HepG2 (cell line): Measurements from ENCODE around the gene AXIN1. TPM values are rescaled to one million over a fixed set of nuclear protein-coding genes. Genes with fewer than 3 reads are reported as not detected.

Experiments
- ARNTL ChIP-seq: sonication (generic); formaldehyde crosslinking; IDR thresholded peaks from 2 replicates; pipeline ENCODE4 v1.4.0; 2020; ENCODE audit warnings: mild to moderate bottlenecking, missing genetic modification reagents
- CHCHD3 ChIP-seq: sonication (generic); formaldehyde crosslinking; IDR thresholded peaks from 2 replicates; pipeline ENCODE4 v1.8.0; 2022; ENCODE audit warnings: mild to moderate bottlenecking, missing genetic modification reagents, moderate library complexity
- DMAP1 ChIP-seq: IDR thresholded peaks from 2 replicates; pipeline ENCODE4 v1.6.1; 2016
- ELF4 ChIP-seq: sonication (generic); formaldehyde crosslinking; IDR thresholded peaks from 2 replicates; pipeline ENCODE4 v1.5.0; 2020; ENCODE audit warnings: missing genetic modification reagents, mild to moderate bottlenecking, moderate library complexity, borderline replicate concordance
- HIVEP1 ChIP-seq: sonication (generic); formaldehyde crosslinking; IDR thresholded peaks from 2 replicates; pipeline ENCODE4 v1.4.0; 2020; ENCODE audit warnings: mild to moderate bottlenecking, missing genetic modification reagents
- KAT8 ChIP-seq: IDR thresholded peaks from 2 replicates; pipeline ENCODE4 v1.6.1; 2016; ENCODE audit warnings: missing genetic modification reagents, missing compliant biosample characterization
- KMT2A ChIP-seq: sonication (generic); formaldehyde crosslinking; IDR thresholded peaks from 2 replicates; pipeline ENCODE4 v1.4.0; 2020; ENCODE audit warnings: missing genetic modification reagents
- NR3C1 ChIP-seq: sonication (generic); formaldehyde crosslinking; IDR thresholded peaks from 2 replicates; pipeline ENCODE4 v1.4.0; 2020; ENCODE audit warnings: missing genetic modification reagents
- XRCC5 ChIP-seq: fragments of 200-400 bp; formaldehyde crosslinking; optimal IDR thresholded peaks from 2 replicates; pipeline ENCODE3; 2017; ENCODE audit warnings: mild to moderate bottlenecking, low read length
- ZBTB38 ChIP-seq: sonication (generic); formaldehyde crosslinking; IDR thresholded peaks from 2 replicates; pipeline ENCODE4 v1.5.1; 2020; ENCODE audit warnings: mild to moderate bottlenecking, missing genetic modification reagents
- ZMAT3 ChIP-seq: sonication (generic); formaldehyde crosslinking; conservative IDR thresholded peaks from 2 replicates; pipeline ENCODE4 v1.7.0; 2021; ENCODE audit warnings: missing genetic modification reagents
- ZNF317 ChIP-seq: sonication (generic); formaldehyde crosslinking; IDR thresholded peaks from 2 replicates; pipeline ENCODE4 v1.5.0; 2020; ENCODE audit warnings: mild to moderate bottlenecking, missing genetic modification reagents
- ZNF33A ChIP-seq: sonication (generic); formaldehyde crosslinking; IDR thresholded peaks from 2 replicates; pipeline ENCODE4 v1.5.1; 2020; ENCODE audit warnings: missing genetic modification reagents, mild to moderate bottlenecking, moderate library complexity, borderline replicate concordance
- ZNF543 ChIP-seq: sonication (generic); formaldehyde crosslinking; IDR thresholded peaks from 2 replicates; pipeline ENCODE4 v1.4.0; 2020; ENCODE audit warnings: mild to moderate bottlenecking, missing genetic modification reagents
- ZNF781 ChIP-seq: sonication (generic); formaldehyde crosslinking; IDR thresholded peaks from 2 replicates; pipeline ENCODE4 v1.5.1; 2020; ENCODE audit warnings: borderline replicate concordance, mild to moderate bottlenecking, missing genetic modification reagents; ENCODE audit errors: not compliant biosample characterization
- polyA plus RNA-seq, 8 experiments: library from polyadenylated mRNA; depleted of rRNA in 3 of 8; stranded (reverse) in 7 of 8; unstranded in 1 of 8; fragments of >200 nt; fragmentation: Illumina TruSeq in 4 of 8; extraction: Trizol in 4 of 8; gene quantifications; 2 replicates each; pipeline versions ENCODE4 v1.2.1 to v1.2.3, GENCODE V29; 2011 to 2016; ENCODE audit warnings: low read depth in 4 of 8, missing spikeins in 1 of 8, mixed read lengths in 1 of 8; ENCODE audit not compliant: insufficient read depth in 1 of 8
- total RNA-seq, 5 experiments: library from RNA; depleted of rRNA; stranded (reverse); fragments of >200 nt; fragmentation: Illumina TruSeq; extraction: Trizol; gene quantifications; 2 replicates each; pipeline ENCODE4 v1.2.3, GENCODE V29; 2016; ENCODE audit warnings: low read depth in 1 of 5
- TF ChIP-seq, protein P1 (sequence below): sonication (generic); formaldehyde crosslinking; IDR thresholded peaks from 2 replicates; pipeline ENCODE4 v1.5.0; 2020; ENCODE audit warnings: mild to moderate bottlenecking, missing genetic modification reagents, borderline replicate concordance
- TF ChIP-seq, protein P2 (sequence below): sonication (generic); formaldehyde crosslinking; IDR thresholded peaks from 2 replicates; pipeline ENCODE4 v1.5.1; 2020; ENCODE audit warnings: missing genetic modification reagents, mild to moderate bottlenecking, borderline replicate concordance
- TF ChIP-seq, protein P3 (sequence below): sonication (generic); IDR thresholded peaks from 2 replicates; pipeline ENCODE4 v1.6.1; 2016; ENCODE audit warnings: low read depth, borderline replicate concordance
- TF ChIP-seq, protein P4 (sequence below): sonication (generic); formaldehyde crosslinking; IDR thresholded peaks from 2 replicates; pipeline ENCODE4 v1.4.0; 2020; ENCODE audit warnings: missing genetic modification reagents
- TF ChIP-seq, protein P5 (sequence below): sonication (generic); formaldehyde crosslinking; IDR thresholded peaks from 2 replicates; pipeline ENCODE4 v1.4.0; 2020; ENCODE audit warnings: mild to moderate bottlenecking, missing genetic modification reagents

The AXIN1 gene
- total and polyA plus RNA-seq, 2 of the 13 experiments (the other 11 are each of a cell fraction or from before 2014, with no cell fraction given), result 24.0 to 26.0 TPM

DNA sequence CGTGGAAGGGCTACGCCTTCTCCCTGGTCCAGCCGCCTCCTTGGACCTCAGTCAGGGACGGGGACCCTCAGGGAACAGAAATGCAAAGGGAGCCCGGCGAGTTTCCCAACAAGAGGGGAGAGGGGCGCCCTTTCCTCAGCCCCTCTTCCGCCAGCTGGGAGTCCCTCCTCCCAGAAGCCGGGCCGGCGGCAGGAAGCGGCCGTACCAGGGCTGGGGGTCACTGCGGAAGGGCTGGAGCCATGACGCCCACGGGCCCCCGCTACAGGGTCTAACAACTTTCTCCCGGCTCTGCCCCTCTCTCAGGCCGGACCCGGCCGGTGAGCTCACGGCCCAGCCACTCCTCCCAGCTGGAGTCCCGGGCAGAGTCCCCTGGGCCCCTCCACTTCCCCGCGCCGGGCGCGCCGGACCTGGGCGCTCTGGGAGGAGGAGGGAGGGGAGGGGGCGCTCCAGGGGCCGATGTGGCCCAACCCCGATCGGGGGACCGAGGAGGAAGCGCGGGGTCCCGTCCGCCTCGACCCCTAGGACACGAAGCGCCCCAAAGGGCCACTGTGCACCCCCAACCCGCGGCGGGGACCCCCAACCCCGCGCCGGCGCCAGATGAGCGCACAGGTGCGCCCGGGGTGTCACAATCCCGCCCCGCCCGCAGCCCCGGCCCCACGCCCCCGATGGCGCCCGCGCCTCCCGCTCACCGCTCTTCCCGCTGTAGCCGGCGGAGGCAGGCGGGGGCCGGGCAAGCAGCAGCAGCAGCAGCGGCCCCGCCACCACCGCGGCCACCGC, 28.7 kb upstream of the AXIN1 start (continued):
- TF ChIP-seq, protein P1, sequence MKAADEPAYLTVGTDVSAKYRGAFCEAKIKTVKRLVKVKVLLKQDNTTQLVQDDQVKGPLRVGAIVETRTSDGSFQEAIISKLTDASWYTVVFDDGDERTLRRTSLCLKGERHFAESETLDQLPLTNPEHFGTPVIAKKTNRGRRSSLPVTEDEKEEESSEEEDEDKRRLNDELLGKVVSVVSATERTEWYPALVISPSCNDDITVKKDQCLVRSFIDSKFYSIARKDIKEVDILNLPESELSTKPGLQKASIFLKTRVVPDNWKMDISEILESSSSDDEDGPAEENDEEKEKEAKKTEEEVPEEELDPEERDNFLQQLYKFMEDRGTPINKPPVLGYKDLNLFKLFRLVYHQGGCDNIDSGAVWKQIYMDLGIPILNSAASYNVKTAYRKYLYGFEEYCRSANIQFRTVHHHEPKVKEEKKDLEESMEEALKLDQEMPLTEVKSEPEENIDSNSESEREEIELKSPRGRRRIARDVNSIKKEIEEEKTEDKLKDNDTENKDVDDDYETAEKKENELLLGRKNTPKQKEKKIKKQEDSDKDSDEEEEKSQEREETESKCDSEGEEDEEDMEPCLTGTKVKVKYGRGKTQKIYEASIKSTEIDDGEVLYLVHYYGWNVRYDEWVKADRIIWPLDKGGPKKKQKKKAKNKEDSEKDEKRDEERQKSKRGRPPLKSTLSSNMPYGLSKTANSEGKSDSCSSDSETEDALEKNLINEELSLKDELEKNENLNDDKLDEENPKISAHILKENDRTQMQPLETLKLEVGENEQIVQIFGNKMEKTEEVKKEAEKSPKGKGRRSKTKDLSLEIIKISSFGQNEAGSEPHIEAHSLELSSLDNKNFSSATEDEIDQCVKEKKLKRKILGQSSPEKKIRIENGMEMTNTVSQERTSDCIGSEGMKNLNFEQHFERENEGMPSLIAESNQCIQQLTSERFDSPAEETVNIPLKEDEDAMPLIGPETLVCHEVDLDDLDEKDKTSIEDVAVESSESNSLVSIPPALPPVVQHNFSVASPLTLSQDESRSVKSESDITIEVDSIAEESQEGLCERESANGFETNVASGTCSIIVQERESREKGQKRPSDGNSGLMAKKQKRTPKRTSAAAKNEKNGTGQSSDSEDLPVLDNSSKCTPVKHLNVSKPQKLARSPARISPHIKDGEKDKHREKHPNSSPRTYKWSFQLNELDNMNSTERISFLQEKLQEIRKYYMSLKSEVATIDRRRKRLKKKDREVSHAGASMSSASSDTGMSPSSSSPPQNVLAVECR (CRISPR knock-in tag), result peak; percentile 81
- TF ChIP-seq, protein P2, sequence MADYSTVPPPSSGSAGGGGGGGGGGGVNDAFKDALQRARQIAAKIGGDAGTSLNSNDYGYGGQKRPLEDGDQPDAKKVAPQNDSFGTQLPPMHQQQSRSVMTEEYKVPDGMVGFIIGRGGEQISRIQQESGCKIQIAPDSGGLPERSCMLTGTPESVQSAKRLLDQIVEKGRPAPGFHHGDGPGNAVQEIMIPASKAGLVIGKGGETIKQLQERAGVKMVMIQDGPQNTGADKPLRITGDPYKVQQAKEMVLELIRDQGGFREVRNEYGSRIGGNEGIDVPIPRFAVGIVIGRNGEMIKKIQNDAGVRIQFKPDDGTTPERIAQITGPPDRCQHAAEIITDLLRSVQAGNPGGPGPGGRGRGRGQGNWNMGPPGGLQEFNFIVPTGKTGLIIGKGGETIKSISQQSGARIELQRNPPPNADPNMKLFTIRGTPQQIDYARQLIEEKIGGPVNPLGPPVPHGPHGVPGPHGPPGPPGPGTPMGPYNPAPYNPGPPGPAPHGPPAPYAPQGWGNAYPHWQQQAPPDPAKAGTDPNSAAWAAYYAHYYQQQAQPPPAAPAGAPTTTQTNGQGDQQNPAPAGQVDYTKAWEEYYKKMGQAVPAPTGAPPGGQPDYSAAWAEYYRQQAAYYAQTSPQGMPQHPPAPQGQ (CRISPR knock-in tag), result no peak
- TF ChIP-seq ZNF781 (CRISPR knock-in tag) (no peak), ELF4 (no peak), CHCHD3 (CRISPR knock-in tag) (no peak), HIVEP1 (peak; percentile 40; the same call in 1 of the 2 replicates), ARNTL (CRISPR knock-in tag) (peak; percentile 28; the same call in 1 of the 2 replicates), KMT2A (CRISPR knock-in tag) (0 out of 2 replicates have a peak, but pooled peaks have one; percentile 17), ZNF317 (0 out of 2 replicates have a peak, but pooled peaks have one; percentile 49), ZNF543 (0 out of 2 replicates have a peak, but pooled peaks have one; percentile 3), ZMAT3 (peak; percentile 47; the same call in 1 of the 2 replicates), NR3C1 (CRISPR knock-in tag) (no peak), XRCC5 (peak; percentile 38), ZBTB38 (CRISPR knock-in tag) (peak; percentile 65; the same call in 1 of the 2 replicates), DMAP1 (CRISPR knock-in tag) (0 out of 2 replicates have a peak, but pooled peaks have one; percentile 29), ZNF33A (CRISPR knock-in tag) (no peak), KAT8 (CRISPR knock-in tag) (peak; percentile 34; the same call in 1 of the 2 replicates)
- TF ChIP-seq, protein P3, sequence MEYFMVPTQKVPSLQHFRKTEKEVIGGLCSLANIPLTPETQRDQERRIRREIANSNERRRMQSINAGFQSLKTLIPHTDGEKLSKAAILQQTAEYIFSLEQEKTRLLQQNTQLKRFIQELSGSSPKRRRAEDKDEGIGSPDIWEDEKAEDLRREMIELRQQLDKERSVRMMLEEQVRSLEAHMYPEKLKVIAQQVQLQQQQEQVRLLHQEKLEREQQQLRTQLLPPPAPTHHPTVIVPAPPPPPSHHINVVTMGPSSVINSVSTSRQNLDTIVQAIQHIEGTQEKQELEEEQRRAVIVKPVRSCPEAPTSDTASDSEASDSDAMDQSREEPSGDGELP, result peak; percentile 89
- TF ChIP-seq, protein P4, sequence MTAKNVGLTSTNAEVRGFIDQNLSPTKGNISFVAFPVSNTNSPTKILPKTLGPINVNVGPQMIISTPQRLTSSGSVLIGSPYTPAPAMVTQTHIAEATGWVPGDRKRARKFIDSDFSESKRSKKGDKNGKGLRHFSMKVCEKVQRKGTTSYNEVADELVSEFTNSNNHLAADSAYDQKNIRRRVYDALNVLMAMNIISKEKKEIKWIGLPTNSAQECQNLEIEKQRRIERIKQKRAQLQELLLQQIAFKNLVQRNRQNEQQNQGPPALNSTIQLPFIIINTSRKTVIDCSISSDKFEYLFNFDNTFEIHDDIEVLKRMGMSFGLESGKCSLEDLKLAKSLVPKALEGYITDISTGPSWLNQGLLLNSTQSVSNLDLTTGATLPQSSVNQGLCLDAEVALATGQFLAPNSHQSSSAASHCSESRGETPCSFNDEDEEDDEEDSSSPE, result peak; percentile 35; the same call in 1 of the 2 replicates
- TF ChIP-seq, protein P5, sequence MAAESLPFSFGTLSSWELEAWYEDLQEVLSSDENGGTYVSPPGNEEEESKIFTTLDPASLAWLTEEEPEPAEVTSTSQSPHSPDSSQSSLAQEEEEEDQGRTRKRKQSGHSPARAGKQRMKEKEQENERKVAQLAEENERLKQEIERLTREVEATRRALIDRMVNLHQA (CRISPR knock-in tag), result no peak
